Natural killer cell treated with Interleukin-12 subunit alpha and Interleukin-12 subunit beta and Interleukin-15 and Interleukin-18, amount 100 ng/mL, for 72 hours (primary cell): ENCODE results near the gene NPR2. TPM values are rescaled to one million over a fixed set of nuclear protein-coding genes. Genes with fewer than 3 reads are reported as not detected.

ENCODE experiments used
- ATAC-seq, 2 donors: fragments of 150-1000 bp; cut with Tn5 transposase in 1 of 2; sonication (Bioruptor Pico), chemical (Tn5 transposase) in 1 of 2; 2 replicates each; pipeline ENCODE4 v1.10.0; 2021
- DNase-seq: peaks from one replicate; pipeline ENCODE4 v3.0.0; 2022; ENCODE audit warnings: low spot score
- H3K27ac Mint-ChIP-seq, 2 donors: 1 replicate in 1 of 2; 2 replicates in 1 of 2; pipeline ENCODE4 v1.8.0; 2022; ENCODE audit warnings: mixed read lengths in 2 of 2, mild to moderate bottlenecking in 1 of 2, moderate library complexity in 1 of 2
- H3K27me3 Mint-ChIP-seq, 2 donors: 1 replicate in 1 of 2; 2 replicates in 1 of 2; pipeline ENCODE4 v1.8.0; 2022; ENCODE audit warnings: mixed read lengths in 2 of 2
- H3K36me3 Mint-ChIP-seq: one replicate; pipeline ENCODE4 v1.8.0; 2022; ENCODE audit warnings: mixed read lengths
- H3K4me1 Mint-ChIP-seq, 2 donors: 1 replicate in 1 of 2; 2 replicates in 1 of 2; pipeline ENCODE4 v1.8.0; 2022; ENCODE audit warnings: low read depth in 2 of 2, mixed read lengths in 2 of 2, mild to moderate bottlenecking in 1 of 2
- H3K4me3 Mint-ChIP-seq: one replicate; pipeline ENCODE4 v1.8.0; 2022; ENCODE audit warnings: mixed read lengths
- H3K9me3 Mint-ChIP-seq: 2 replicates; pipeline ENCODE4 v1.8.0; 2022; ENCODE audit warnings: mixed read lengths
- total RNA-seq, 2 donors: library from RNA; stranded (reverse); gene quantifications; one replicate each; pipeline ENCODE4 v1.2.3, GENCODE V29; 2022

NPR2 gene
- total RNA-seq, 2 donors from 2014 or later, result 5.0 to 11.3 TPM

DNA sequence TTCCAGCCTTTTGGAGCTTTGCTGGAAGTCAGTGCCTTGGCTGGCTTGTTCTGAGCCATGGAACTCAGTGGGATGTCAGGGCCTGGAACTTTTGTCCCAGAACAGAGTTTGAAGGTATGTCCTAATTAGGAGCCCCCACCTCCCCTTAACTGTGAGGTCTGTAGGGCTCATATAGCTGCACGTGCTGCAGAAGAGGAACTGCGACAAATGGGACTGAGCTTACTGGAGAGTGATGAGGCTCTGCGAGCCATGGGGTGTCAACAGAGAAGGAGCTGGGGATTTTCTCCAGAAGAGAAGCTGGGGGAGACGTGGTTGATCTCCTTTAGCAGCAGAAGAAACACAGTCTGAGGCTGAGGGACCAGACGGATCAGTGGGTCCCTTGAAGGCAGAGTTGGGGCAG lies 48.5 kb downstream of the NPR2 start:
- ATAC-seq (no peak), DNase-seq (no peak)
- Mint-ChIP-seq H3K36me3 (no peaks in the 10 kb centered on the region), H3K4me1 (peaks cover 5 to 10% of the 10 kb centered on the region in 2 donors), H3K27me3 (no peaks in the 10 kb centered on the region), H3K4me3 (no peak overlapping the region), H3K27ac (no peak overlapping the region), H3K9me3 (no peaks in the 10 kb centered on the region)

- H3K36me3 Mint-ChIP-seq, result no peaks in the 10 kb centered on the region
- DNase-seq (no peak), ATAC-seq (no peak)
- H3K4me1 Mint-ChIP-seq, result peaks cover 7 to 16% of the 10 kb centered on the region in 2 donors
- no peak overlapping the region for H3K4me3 Mint-ChIP-seq
- H3K9me3 Mint-ChIP-seq, result no peaks in the 10 kb centered on the region
- H3K27ac Mint-ChIP-seq, result no peak overlapping the region
- no peaks in the 10 kb centered on the region for H3K27me3 Mint-ChIP-seq
Observed at GRCh38 chr9:35840881-35841644, 49.7 kb downstream of the NPR2 start.

DNA sequence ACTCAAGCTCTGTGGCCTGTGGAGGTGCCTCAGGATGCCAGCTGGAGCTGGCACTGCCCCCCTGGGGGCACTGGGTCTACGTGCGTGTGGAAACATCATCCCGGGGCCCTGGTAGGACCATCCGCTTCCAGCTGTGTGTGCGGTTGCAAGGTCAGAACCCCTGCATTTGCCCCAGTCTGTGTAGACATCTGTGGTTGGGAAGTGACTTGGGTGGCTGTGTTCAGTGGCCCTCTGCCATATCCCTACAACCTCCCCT lies 50.2 kb downstream of the NPR2 start:
- peaks cover 7 to 16% of the 10 kb centered on the region in 2 donors for H3K4me1 Mint-ChIP-seq
- no peak overlapping the region for H3K27ac Mint-ChIP-seq
- ATAC-seq (no peak), DNase-seq (no peak)
- H3K9me3 Mint-ChIP-seq, result no peaks in the 10 kb centered on the region
- no peaks in the 10 kb centered on the region for H3K36me3 Mint-ChIP-seq
- no peaks in the 10 kb centered on the region for H3K27me3 Mint-ChIP-seq
- H3K4me3 Mint-ChIP-seq, result no peak overlapping the region

DNA sequence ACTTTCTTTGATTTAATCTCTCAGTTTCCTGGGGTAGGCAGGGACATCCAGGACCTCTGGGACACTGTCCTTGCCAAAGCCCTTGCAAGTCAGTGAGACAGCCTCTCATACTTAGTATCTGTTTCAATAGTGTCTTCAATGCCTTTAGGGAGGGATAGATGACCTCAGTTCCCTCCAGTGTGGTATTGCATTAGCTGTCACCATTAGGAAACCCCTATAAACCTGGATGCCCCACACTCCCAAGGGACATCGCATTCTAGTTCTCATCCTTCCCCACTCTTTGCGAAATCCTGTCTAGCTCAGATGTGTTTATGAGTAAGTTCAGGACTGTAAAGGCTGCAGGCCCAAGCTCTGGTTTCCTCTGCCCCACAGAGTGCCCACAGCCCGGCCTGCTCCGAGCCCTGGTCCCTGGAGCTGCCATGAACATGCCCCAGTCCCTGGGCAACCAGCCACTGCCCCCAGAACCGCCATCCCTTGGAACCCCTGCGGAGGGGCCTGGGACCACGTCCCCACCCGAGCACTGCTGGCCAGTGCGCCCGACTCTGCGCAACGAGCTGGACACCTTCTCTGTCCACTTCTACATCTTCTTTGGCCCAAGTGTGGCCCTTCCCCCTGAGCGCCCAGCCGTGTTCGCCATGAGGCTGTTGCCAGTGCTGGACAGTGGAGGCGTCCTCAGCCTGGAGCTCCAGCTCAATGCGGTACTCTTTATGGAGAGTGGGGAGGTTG lies 50.8 kb downstream of the NPR2 start:
- Mint-ChIP-seq H3K4me1 (peaks cover 7 to 16% of the 10 kb centered on the region in 2 donors), H3K9me3 (no peaks in the 10 kb centered on the region), H3K27ac (peak overlapping the region in 1 of 2 donors; percentile 2), H3K36me3 (no peaks in the 10 kb centered on the region), H3K4me3 (no peak overlapping the region), H3K27me3 (no peaks in the 10 kb centered on the region)
- ATAC-seq, result no peak
- no peak for DNase-seq

GRCh38 chr9:35842795-35843194 lies 51.4 kb downstream of the NPR2 start:
- ATAC-seq, result peak in 1 of 2 donors; percentile 52
- no peak overlapping the region for H3K4me3 Mint-ChIP-seq

GRCh38 chr9:35844628-35845270 lies 53.4 kb downstream of the NPR2 start:
- H3K4me3 Mint-ChIP-seq, result peak overlapping the region; percentile 4
- no peaks in the 10 kb centered on the region for H3K27me3 Mint-ChIP-seq
- H3K27ac Mint-ChIP-seq, result no peak overlapping the region
- ATAC-seq (peak in 1 of 2 donors; percentile 48), DNase-seq (no peak)
- no peaks in the 10 kb centered on the region for H3K36me3 Mint-ChIP-seq
- H3K9me3 Mint-ChIP-seq, result no peaks in the 10 kb centered on the region
- H3K4me1 Mint-ChIP-seq, result peaks cover 7 to 19% of the 10 kb centered on the region in 2 donors

More at GRCh38 chr9:35842795-35843194, 51.4 kb downstream of the NPR2 start:
- DNase-seq, result no peak
- Mint-ChIP-seq H3K9me3 (no peaks in the 10 kb centered on the region), H3K27ac (peak overlapping the region in 1 of 2 donors; percentile 2), H3K27me3 (no peaks in the 10 kb centered on the region), H3K4me1 (peaks cover 7 to 16% of the 10 kb centered on the region in 2 donors), H3K36me3 (no peaks in the 10 kb centered on the region)

- no peak for DNase-seq
- Mint-ChIP-seq H3K27me3 (no peaks in the 10 kb centered on the region), H3K36me3 (no peaks in the 10 kb centered on the region), H3K4me3 (no peak overlapping the region), H3K9me3 (no peaks in the 10 kb centered on the region), H3K27ac (no peak overlapping the region), H3K4me1 (peaks cover 7 to 19% of the 10 kb centered on the region in 2 donors)
- ATAC-seq, result no peak
Observed at GRCh38 chr9:35845824-35846771, 54.7 kb downstream of the NPR2 start.

GRCh38 chr9:35847792-35848572 lies 56.6 kb downstream of the NPR2 start:
- H3K4me3 Mint-ChIP-seq, result no peak overlapping the region
- H3K9me3 Mint-ChIP-seq, result no peaks in the 10 kb centered on the region
- no peaks in the 10 kb centered on the region for H3K27me3 Mint-ChIP-seq
- H3K27ac Mint-ChIP-seq, result no peak overlapping the region
- DNase-seq (no peak), ATAC-seq (peak; percentile 25 to 53)
- no peaks in the 10 kb centered on the region for H3K36me3 Mint-ChIP-seq
- H3K4me1 Mint-ChIP-seq, result peaks cover 7 to 14% of the 10 kb centered on the region in 2 donors

- Mint-ChIP-seq H3K36me3 (no peaks in the 10 kb centered on the region), H3K27me3 (peaks cover 6 to 15% of the 10 kb centered on the region in 2 donors), H3K27ac (no peak overlapping the region), H3K9me3 (no peaks in the 10 kb centered on the region), H3K4me1 (peaks cover 0 to 3% of the 10 kb centered on the region in 2 donors), H3K4me3 (no peak overlapping the region)
- ATAC-seq (no peak), DNase-seq (no peak)
Observed at GRCh38 chr9:35852267-35852815, 61.0 kb downstream of the NPR2 start.

DNA sequence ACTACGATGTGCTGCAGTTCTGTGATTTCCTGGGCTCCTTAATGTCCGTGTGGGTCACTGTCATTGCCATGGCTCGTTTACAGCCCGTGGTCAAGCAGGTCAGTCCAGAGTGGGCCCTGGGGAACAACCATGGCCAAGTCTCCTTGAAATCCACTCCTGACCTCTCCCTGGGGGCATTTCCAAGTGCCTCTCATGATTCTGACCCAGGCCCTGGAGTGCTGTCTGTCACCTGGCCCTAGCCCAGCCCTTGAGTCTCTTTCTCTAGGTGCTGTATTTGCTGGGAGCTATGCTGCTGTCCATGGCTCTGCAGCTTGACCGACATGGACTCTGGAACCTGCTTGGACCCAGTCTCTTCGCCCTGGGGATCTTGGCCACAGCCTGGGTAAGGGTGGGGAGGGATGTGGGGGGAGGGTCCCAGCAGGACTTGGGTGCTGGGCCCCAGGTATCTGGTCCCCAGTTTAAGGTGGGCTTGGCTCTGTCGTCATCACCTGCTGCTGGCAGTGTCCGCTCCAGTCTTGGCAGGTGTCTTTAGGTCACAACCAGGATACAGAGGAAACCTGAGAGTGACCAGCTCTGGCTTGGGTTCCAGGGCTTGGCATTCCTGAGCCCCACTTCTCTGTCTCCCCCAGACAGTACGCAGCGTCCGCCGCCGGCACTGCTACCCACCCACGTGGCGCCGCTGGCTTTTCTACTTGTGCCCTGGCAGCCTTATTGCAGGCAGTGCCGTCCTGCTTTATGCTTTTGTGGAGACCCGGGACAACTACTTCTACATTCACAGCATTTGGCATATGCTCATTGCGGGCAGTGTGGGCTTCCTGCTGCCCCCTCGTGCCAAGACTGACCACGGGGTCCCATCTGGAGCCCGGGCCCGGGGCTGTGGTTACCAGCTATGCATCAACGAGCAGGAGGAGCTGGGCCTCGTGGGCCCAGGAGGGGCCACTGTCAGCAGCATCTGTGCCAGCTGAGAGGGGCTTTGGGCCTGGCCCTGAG lies 61.8 kb downstream of the NPR2 start:
- Mint-ChIP-seq H3K4me1 (peaks cover 0 to 2% of the 10 kb centered on the region in 2 donors), H3K27me3 (peaks cover 6 to 15% of the 10 kb centered on the region in 2 donors), H3K36me3 (no peaks in the 10 kb centered on the region), H3K4me3 (no peak overlapping the region), H3K27ac (no peak overlapping the region), H3K9me3 (no peaks in the 10 kb centered on the region)
- peak in 1 of 2 donors; percentile 29 for ATAC-seq
- DNase-seq, result no peak

- no peak for DNase-seq
- no peaks in the 10 kb centered on the region for H3K36me3 Mint-ChIP-seq
- no peak for ATAC-seq
- no peak overlapping the region for H3K27ac Mint-ChIP-seq
- peaks cover 0 to 7% of the 10 kb centered on the region in 2 donors for H3K4me1 Mint-ChIP-seq
- H3K27me3 Mint-ChIP-seq, result peaks cover 9 to 15% of the 10 kb centered on the region in 2 donors
- no peak overlapping the region for H3K4me3 Mint-ChIP-seq
- no peaks in the 10 kb centered on the region for H3K9me3 Mint-ChIP-seq
Observed at GRCh38 chr9:35854091-35854762, 62.8 kb downstream of the NPR2 start.
